Neutrophil (primary cell): ENCODE measurements around the gene SLC6A7.

Experiments used
- H3K27ac ChIP-seq: fragments of 200-600 bp; sonication (generic); 2 replicates; pipeline ENCODE4 v1.5.1; 2016; ENCODE audit warnings: mild to moderate bottlenecking, moderate library complexity
- H3K27me3 ChIP-seq: fragments of 200-600 bp; sonication (generic); 2 replicates; pipeline ENCODE4 v1.6.0; 2016; ENCODE audit warnings: mild to moderate bottlenecking
- H3K36me3 ChIP-seq: fragments of 200-600 bp; sonication (generic); 2 replicates; pipeline ENCODE4 v1.5.1; 2017
- H3K4me1 ChIP-seq, 2 experiments: fragments of 200-600 bp in 1 of 2; sonication (generic) in 1 of 2; 1 replicate in 1 of 2; 2 replicates in 1 of 2; pipeline versions ENCODE4 v1.5.1 to v1.6.1; 2013 to 2016; ENCODE audit warnings: low read depth in 1 of 2, low read length in 1 of 2, mild to moderate bottlenecking in 1 of 2, moderate library complexity in 1 of 2; ENCODE audit not compliant: control insufficient read depth in 1 of 2, insufficient read depth in 1 of 2
- H3K4me3 ChIP-seq, 2 experiments: fragments of 200-600 bp in 1 of 2; sonication (generic) in 1 of 2; 1 replicate in 1 of 2; 2 replicates in 1 of 2; pipeline ENCODE4 v1.5.1; 2013 to 2016; ENCODE audit warnings: low read depth in 1 of 2, low read length in 1 of 2, mild to moderate bottlenecking in 1 of 2, moderate library complexity in 1 of 2
- H3K9me3 ChIP-seq: fragments of 200-600 bp; sonication (generic); 2 replicates; pipeline ENCODE4 v1.5.1; 2016
- TF ChIP-seq, protein P1 (sequence below): fragments of 200-600 bp; sonication (generic); IDR thresholded peaks from 2 replicates; pipeline ENCODE4 v1.5.1; 2016; ENCODE audit warnings: antibody characterized with exemption

The SLC6A7 gene

GRCh38 chr5:150236981-150237754 is 47.3 kb downstream of the SLC6A7 start:
- TF ChIP-seq, protein P1, sequence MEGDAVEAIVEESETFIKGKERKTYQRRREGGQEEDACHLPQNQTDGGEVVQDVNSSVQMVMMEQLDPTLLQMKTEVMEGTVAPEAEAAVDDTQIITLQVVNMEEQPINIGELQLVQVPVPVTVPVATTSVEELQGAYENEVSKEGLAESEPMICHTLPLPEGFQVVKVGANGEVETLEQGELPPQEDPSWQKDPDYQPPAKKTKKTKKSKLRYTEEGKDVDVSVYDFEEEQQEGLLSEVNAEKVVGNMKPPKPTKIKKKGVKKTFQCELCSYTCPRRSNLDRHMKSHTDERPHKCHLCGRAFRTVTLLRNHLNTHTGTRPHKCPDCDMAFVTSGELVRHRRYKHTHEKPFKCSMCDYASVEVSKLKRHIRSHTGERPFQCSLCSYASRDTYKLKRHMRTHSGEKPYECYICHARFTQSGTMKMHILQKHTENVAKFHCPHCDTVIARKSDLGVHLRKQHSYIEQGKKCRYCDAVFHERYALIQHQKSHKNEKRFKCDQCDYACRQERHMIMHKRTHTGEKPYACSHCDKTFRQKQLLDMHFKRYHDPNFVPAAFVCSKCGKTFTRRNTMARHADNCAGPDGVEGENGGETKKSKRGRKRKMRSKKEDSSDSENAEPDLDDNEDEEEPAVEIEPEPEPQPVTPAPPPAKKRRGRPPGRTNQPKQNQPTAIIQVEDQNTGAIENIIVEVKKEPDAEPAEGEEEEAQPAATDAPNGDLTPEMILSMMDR = no peak
- H3K9me3 ChIP-seq = no peaks in the 10 kb centered on the region
- H3K27ac ChIP-seq = no peak overlapping the region
- H3K4me1 ChIP-seq = no peaks in the 10 kb centered on the region
- H3K36me3 ChIP-seq = no peaks in the 10 kb centered on the region
- H3K27me3 ChIP-seq = no peaks in the 10 kb centered on the region
- no peak overlapping the region for H3K4me3 ChIP-seq

GRCh38 chr5:150238646-150239045 is 48.8 kb downstream of the SLC6A7 start:
- no peaks in the 10 kb centered on the region for H3K9me3 ChIP-seq
- H3K27me3 ChIP-seq = no peaks in the 10 kb centered on the region
- no peaks in the 10 kb centered on the region for H3K36me3 ChIP-seq
- no peaks in the 10 kb centered on the region for H3K4me1 ChIP-seq
- H3K27ac ChIP-seq = no peak overlapping the region
- TF ChIP-seq, protein P1 = no peak
- no peak overlapping the region for H3K4me3 ChIP-seq

- H3K27me3 ChIP-seq = no peaks in the 10 kb centered on the region
- TF ChIP-seq, protein P1 = no peak
- H3K4me1 ChIP-seq = no peaks in the 10 kb centered on the region
- H3K9me3 ChIP-seq = no peaks in the 10 kb centered on the region
- H3K27ac ChIP-seq = no peak overlapping the region
- no peak overlapping the region for H3K4me3 ChIP-seq
- H3K36me3 ChIP-seq = no peaks in the 10 kb centered on the region
These were observed 49.4 kb downstream of the SLC6A7 start for GRCh38 chr5:150239099-150239793.

DNA sequence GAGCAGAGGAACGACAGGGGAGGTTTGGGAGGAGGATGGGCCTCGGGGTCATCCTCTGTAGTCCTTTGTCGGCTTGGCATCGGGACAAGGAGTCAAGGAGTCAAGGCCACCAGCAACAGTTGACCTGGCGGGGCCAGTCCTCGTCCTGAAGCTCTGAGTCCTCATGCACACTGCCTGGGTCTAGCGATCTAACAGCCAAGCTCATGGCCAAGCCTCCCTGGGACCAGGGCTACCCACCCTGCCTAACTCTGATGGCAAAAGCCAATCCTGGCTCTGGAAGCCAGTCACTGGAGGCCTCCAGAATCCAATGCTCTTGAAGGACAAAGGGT is 49.9 kb downstream of the SLC6A7 start:
- Histone ChIP-seq H3K4me1 (no peaks in the 10 kb centered on the region), H3K27ac (no peak overlapping the region), H3K36me3 (no peaks in the 10 kb centered on the region), H3K27me3 (no peaks in the 10 kb centered on the region), H3K4me3 (no peak overlapping the region), H3K9me3 (no peaks in the 10 kb centered on the region)
- TF ChIP-seq, protein P1 = no peak

GRCh38 chr5:150241298-150242160 is 51.7 kb downstream of the SLC6A7 start:
- Histone ChIP-seq H3K9me3 (no peaks in the 10 kb centered on the region), H3K36me3 (no peaks in the 10 kb centered on the region), H3K27ac (no peak overlapping the region), H3K27me3 (no peaks in the 10 kb centered on the region), H3K4me3 (no peak overlapping the region), H3K4me1 (no peaks in the 10 kb centered on the region)
- TF ChIP-seq, protein P1 = no peak
